Activated CD8-positive, alpha-beta memory T cell treated with anti-CD3 and anti-CD28 coated beads for 48 hours (primary cell): Measurements from ENCODE around the gene NR2C2AP.
A peak's percentile ranks its signal among the peaks of the same experiment; 100 is the strongest.
"Not testable (repeated sequence)": the region's sequence is repeated elsewhere in the genome, so short reads cannot be mapped to it uniquely, and the experiment has no call there.

ENCODE experiments used
- DNase-seq, 3 experiments: peaks; one replicate each; pipeline ENCODE4 v3.0.0-alpha.2; 2020; ENCODE audit warnings: low read depth in 2 of 3, low spot score in 2 of 3

Gene NR2C2AP

DNA sequence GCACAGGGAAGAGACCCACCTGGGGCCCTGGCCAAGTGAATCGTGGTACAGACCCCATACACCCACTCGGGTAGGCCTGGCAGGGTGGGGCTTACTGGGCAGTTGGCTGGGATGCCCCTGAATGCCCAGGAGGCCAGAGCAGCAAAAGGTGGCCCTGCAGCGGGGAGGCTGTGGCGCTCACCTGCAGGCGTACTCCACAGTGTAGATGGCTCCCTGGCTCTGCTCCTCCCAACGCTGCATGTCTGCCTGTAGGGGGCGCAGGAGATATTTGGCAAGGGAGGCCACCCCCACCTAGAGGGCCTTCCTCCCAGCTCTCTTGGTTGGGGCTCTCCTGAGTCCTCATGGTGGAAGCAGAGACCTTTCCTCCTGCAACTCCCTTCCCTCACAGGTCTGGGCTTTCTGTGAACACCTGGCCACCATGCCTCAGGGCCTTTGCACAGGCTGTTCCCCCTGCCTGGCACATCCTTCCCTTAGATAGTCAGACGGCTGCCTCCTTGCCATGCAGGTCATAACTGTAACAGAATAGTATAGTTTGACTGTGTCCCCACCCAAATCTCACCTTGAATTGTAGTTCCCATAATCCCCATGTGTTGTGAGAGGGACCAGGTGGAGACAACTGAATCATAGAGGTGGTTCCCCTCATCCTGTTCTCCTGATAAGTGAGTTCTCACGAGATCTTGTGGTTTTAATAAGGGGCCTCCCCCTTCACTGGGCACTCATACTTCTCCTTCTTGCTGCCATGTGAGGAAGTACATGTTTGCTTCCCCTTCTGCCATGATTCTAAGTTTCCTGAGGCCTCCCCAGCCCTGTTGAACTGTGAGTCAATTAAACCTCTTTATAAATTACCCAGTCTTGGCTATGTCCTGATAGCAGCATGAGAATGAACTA, 17.1 kb downstream of the NR2C2AP start:
- DNase-seq: peak in 1 of 3 experiments; percentile 38

GRCh38 chr19:19181488-19181998, 21.7 kb downstream of the NR2C2AP start:
- DNase-seq: no peak

GRCh38 chr19:19179548-19180441, 23.4 kb downstream of the NR2C2AP start:
- no peak for DNase-seq

DNA sequence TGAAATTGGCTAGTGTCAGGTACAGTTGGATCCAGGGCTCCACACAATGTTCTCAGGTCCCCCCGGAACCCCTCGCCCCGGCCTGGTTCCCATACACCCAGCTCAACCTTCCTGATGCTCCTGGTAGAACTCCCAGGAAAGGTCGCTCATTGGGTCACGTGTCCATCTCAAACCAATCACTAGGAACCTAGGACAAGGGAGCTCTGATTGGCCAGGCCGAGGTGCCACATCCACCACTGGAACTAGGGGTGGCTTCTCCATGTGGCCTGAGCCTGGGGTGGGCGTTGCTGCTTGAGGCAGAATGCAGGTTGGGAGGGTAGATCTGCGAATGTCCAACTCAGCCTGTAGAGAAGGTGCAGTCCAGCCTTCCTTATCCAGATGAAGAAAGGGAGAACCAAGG, 26.3 kb downstream of the NR2C2AP start:
- no peak for DNase-seq

- not testable (repeated sequence) for DNase-seq
Observed at GRCh38 chr19:19173243-19173642, 30.0 kb downstream of the NR2C2AP start.

GRCh38 chr19:19171821-19172532, 31.2 kb downstream of the NR2C2AP start:
- DNase-seq: no peak

- no peak for DNase-seq
Observed at GRCh38 chr19:19170873-19171672, 32.1 kb downstream of the NR2C2AP start.

GRCh38 chr19:19170053-19170872, 33.0 kb downstream of the NR2C2AP start, which contains the start of gene MEF2B:
Gene MEF2B, minus strand, starts transcription at chr19:19170263. Its CDS starts 19,528 bp downstream, at chr19:19150735.
- peak; percentile 47 to 67 (median 55) for DNase-seq

DNA sequence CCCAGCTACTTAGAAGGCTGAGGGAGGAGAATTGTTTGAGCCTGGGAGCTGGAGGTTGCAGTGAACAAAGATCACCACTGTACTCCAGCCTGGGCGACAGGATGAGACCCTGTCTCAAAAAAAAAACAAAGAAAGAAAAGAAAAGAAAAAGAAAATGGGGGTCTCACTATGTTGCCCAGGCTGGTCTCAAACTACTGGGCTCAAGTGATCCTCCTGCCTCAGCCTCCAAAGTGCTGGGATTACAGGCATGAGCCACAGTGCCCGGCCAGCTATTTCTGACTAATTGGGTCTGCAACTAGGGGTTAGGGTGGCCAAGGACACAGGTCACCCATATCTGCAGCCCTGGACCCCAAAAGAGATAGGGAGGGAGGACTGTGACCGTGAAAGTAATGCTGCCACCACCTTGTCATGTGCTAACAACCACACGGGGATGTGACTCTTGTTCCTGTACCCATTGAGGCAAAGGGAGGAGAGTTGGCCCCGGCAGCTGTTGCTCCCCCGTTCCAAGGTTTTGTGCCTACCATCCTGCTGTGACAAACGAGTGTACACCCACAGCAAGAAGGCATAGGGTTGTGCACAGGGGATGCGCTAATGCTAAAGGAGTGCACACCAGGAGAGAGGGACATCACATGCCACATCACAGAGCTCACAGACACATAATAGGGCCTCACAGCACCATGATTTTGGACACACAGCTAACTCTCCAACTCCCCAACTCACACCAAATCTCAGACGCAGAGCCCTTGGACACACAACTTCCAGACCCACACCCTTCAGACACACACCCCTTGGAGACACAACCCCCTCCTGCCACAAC, 33.8 kb downstream of the NR2C2AP start:
- DNase-seq: no peak

DNA sequence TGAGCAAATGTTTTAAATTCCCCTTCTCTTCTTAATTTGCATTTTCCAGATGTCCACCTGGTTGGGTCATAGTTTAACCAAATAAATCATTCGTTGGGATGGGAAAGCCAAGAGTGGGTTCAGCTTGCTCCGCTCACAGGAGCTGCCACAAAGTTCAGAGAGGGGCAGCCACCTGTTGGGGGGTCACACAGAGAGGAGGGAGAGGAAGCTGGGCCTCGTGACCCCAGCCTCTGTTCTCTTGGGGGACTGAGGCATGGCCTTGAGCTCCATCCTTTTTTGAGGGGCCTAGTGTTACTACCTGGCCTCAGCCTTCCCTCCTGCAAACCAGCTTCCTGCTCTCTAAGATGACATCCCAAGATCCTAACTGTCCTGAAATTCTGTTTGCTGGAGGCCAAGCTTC, 35.6 kb downstream of the NR2C2AP start:
- no peak for DNase-seq

DNA sequence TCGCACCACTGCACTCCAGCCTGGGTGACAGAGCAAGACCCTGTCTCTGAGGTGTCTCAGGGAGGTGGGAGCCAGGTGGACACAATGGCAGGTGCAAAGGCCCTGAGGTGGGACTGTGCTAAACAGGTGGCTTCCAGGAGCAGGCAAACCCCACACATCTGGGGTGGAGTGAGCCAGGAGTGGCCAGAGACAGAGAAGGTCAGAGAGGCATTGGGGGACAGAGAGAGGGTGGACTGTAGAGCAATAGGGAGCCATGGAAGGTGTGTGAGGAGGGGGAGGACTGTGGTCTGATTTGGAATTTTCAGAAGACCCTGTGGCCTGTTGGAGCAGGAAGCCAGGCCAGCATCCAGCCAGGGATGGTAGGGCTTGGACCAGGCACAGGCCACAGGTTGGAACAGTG, 37.8 kb downstream of the NR2C2AP start:
- DNase-seq: no peak

- no peak for DNase-seq
Observed at GRCh38 chr19:19162495-19162894, 40.7 kb downstream of the NR2C2AP start.

GRCh38 chr19:19160461-19161035, 42.7 kb downstream of the NR2C2AP start:
- DNase-seq: no peak

DNA sequence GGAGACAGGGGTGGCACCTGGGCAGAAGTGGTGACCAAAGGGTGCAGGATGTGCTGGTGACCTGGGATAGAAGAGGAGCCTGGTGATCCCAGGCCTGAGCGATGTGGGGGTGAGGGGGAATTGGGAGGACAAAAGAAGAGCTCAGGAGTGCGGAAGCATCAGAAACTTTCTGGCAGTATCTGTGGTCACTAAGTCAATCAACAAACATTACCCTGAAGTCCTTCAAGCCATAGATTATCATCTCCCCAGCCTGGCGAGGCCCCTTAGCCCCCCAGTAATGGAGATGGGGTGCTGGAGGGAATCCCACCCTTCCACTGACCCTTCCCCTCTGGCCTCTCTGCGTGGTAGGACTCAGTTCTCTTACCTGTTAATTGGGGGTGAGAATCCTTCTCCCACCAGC, 43.7 kb downstream of the NR2C2AP start:
- no peak for DNase-seq

GRCh38 chr19:19157808-19158207, 45.4 kb downstream of the NR2C2AP start:
- no peak for DNase-seq

DNA sequence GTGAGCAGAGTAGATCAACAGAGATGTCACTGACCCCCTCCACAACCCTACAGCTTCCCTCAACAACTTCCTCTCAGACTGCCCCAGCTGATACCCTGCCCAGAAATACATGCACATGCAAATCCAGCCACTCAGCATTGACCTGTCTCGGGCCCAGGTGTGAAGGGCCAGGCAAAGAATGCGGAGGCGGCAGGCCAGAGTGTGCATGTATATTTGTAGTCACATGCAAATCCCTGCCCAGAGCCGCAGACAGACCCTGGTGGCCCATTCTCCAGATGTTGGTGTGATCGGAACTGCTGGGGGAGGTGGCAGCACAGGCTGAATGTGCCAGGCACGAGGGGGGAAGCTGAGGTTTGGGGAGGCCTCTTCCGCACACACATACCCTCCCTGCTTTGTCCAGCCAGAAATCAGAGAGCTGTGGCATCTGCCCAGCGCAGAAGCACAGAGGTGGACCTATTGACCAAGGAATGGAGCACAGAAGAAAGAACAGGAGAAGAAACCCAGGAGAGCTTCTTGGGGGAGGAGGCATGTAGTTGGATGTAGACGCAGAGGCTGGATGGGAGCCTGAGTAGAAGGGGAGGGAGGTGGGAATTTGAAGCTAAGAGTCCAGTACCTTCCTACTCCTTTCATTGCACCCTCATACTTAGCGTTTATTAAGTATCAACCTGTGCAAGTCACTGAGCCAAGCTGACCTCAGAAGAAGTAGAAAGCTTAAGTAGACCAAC, 47.6 kb downstream of the NR2C2AP start:
- DNase-seq: no peak

GRCh38 chr19:19154768-19155494, 48.3 kb downstream of the NR2C2AP start:
- no peak for DNase-seq
